GM06990 (cell line): ENCODE measurements around the gene LARP4B.

Source experiments
- DNase-seq: peaks from one replicate; pipeline ENCODE4 v3.0.0-alpha.2; 2011; ENCODE audit not compliant: insufficient read length; ENCODE audit errors: extremely low read depth
- H3K27me3 ChIP-seq: replicated peaks from 2 replicates; pipeline ENCODE4 v1.6.0; 2011; ENCODE audit warnings: low read length; ENCODE audit not compliant: control insufficient read depth, insufficient read depth
- H3K36me3 ChIP-seq: 2 replicates; pipeline ENCODE4 v1.5.1; 2011; ENCODE audit warnings: low read length; ENCODE audit not compliant: control insufficient read depth, insufficient read depth
- H3K4me3 ChIP-seq: replicated peaks from 2 replicates; pipeline ENCODE4 v1.5.1; 2011; ENCODE audit warnings: low read depth, mild to moderate bottlenecking, control low read depth, low read length
- CTCF ChIP-seq: IDR thresholded peaks from 2 replicates; pipeline ENCODE4 v1.5.1; 2011; ENCODE audit warnings: low read length, control low read depth, mild to moderate bottlenecking, inconsistent platforms; ENCODE audit not compliant: insufficient read depth, poor library complexity, severe bottlenecking

The LARP4B gene

GRCh38 chr10:871951-872403, 59.5 kb downstream of the LARP4B start:
- Histone ChIP-seq H3K4me3 (no peak overlapping the region), H3K27me3 (no peaks in the 10 kb centered on the region), H3K36me3 (peaks cover 13% of the 10 kb centered on the region)
- TF ChIP-seq CTCF: no peak
- no peak for DNase-seq

- Histone ChIP-seq H3K4me3 (no peak overlapping the region), H3K27me3 (no peaks in the 10 kb centered on the region), H3K36me3 (peaks cover 11% of the 10 kb centered on the region)
- DNase-seq: no peak
- TF ChIP-seq CTCF: no peak
These were observed 60.8 kb downstream of the LARP4B start for GRCh38 chr10:870564-871166.

GRCh38 chr10:869171-869570, 62.3 kb downstream of the LARP4B start:
- Histone ChIP-seq H3K36me3 (peaks cover 12% of the 10 kb centered on the region), H3K4me3 (no peak overlapping the region), H3K27me3 (no peaks in the 10 kb centered on the region)
- no peak for TF ChIP-seq CTCF
- no peak for DNase-seq

- Histone ChIP-seq H3K4me3 (no peak overlapping the region), H3K36me3 (peaks cover 21% of the 10 kb centered on the region), H3K27me3 (no peaks in the 10 kb centered on the region)
- TF ChIP-seq CTCF: no peak
- DNase-seq: no peak
These were observed 63.7 kb downstream of the LARP4B start for GRCh38 chr10:867807-868206.

- Histone ChIP-seq H3K36me3 (peaks cover 25% of the 10 kb centered on the region), H3K27me3 (no peaks in the 10 kb centered on the region)
These were observed 64.9 kb downstream of the LARP4B start for GRCh38 chr10:866577-866941.

More at GRCh38 chr10:866577-866941, 64.9 kb downstream of the LARP4B start:
- no peak for TF ChIP-seq CTCF
- DNase-seq: no peak
- H3K4me3 ChIP-seq: no peak overlapping the region
